Thoracic aorta (tissue), 2 donors: ENCODE results near the gene FPGS. TPM values are rescaled to one million over a fixed set of nuclear protein-coding genes. Genes with fewer than 3 reads are reported as not detected.

ENCODE experiments used
- ATAC-seq: fragments of 150-250 bp; one replicate; pipeline ENCODE4 v1.8.0; 2017; ENCODE audit warnings: low read depth; ENCODE audit not compliant: insufficient number of reproducible peaks, low FRiP score
- DNase-seq: peaks from one replicate; pipeline ENCODE4 v3.0.0-alpha.2; 2020; ENCODE audit warnings: low spot score
- H3K27ac ChIP-seq, 2 donors: fragments of 200-600 bp; sonication (generic); 1 replicate in 1 of 2; 2 replicates in 1 of 2; pipeline ENCODE4 v1.5.1; 2016; ENCODE audit warnings: mild to moderate bottlenecking in 2 of 2, moderate library complexity in 2 of 2
- H3K27me3 ChIP-seq: fragments of 200-600 bp; sonication (generic); replicated peaks from 2 replicates; pipeline ENCODE4 v1.6.0; 2016; ENCODE audit warnings: mild to moderate bottlenecking; ENCODE audit not compliant: insufficient read depth
- H3K36me3 ChIP-seq: fragments of 200-600 bp; sonication (generic); one replicate; pipeline ENCODE4 v1.5.1; 2016
- H3K4me1 ChIP-seq, 2 donors: fragments of 200-600 bp; sonication (generic); 1 replicate in 1 of 2; 2 replicates in 1 of 2; pipeline versions ENCODE4 v1.5.1 to v1.6.0; 2016; ENCODE audit warnings: low read depth in 2 of 2, mild to moderate bottlenecking in 1 of 2; ENCODE audit not compliant: control insufficient read depth in 1 of 2
- H3K4me3 ChIP-seq: fragments of 200-600 bp; sonication (generic); 2 replicates; pipeline ENCODE4 v1.5.1; 2016; ENCODE audit warnings: mild to moderate bottlenecking
- H3K9me3 ChIP-seq: fragments of 200-600 bp; sonication (generic); 2 replicates; pipeline ENCODE4 v1.5.1; 2016
- CTCF ChIP-seq: fragments of 200-600 bp; sonication (generic); IDR thresholded peaks from one replicate; pipeline ENCODE4 v1.5.1; 2019; ENCODE audit warnings: antibody characterized with exemption
- total RNA-seq, 2 donors: library from RNA; depleted of rRNA; stranded (reverse); fragments of >200 nt; gene quantifications; one replicate each; pipeline versions ENCODE4 v1.1.0 to v1.2.3, GENCODE V29; 2016

FPGS gene
- total RNA-seq, 2 donors from 2014 or later = 119 to 136 TPM

DNA sequence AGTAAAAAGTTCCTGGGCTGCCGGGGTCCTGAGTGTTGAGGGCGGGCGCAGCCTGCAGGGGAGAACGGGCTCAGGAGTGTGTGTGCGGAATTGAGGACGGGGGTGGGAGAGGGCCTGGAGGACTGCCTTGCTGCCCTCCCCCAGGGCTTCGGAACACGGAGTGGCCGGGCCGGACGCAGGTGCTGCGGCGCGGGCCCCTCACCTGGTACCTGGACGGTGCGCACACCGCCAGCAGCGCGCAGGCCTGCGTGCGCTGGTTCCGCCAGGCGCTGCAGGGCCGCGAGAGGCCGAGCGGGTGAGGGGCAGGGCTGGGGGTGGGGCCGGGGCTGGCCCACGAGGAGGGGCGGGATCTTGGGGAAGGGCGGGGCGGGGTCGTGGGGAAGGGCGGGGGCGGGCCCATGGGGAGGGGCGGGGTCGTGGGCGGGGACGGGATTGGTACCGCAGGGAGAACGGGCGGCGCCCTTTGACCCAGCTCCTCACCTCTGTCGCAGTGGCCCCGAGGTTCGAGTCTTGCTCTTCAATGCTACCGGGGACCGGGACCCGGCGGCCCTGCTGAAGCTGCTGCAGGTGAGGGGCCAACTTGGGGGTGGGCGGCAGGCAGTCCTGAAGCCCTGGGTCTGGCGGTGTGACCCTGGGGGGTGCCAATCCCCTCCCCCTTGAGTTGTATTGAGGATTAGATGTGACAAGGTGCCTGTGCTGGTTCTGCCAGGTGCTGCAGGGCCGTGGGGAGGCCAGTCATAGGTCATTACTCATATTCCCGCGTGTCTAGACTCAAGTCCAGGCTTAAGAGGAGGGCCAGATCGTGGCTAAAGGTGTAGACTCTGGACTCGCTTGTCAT is 7.1 kb downstream of the FPGS start:
- DNase-seq (no peak), ATAC-seq (no peak)
- TF ChIP-seq CTCF = no peak
- peaks cover 52% of the 10 kb centered on the region for H3K36me3 ChIP-seq
- H3K27ac ChIP-seq = peak overlapping the region in 1 of 2 donors; percentile 2
- H3K4me3 ChIP-seq = no peak overlapping the region
- H3K27me3 ChIP-seq = no peaks in the 10 kb centered on the region
- no peaks in the 10 kb centered on the region for H3K9me3 ChIP-seq
- peaks cover 6 to 20% of the 10 kb centered on the region in 2 donors for H3K4me1 ChIP-seq

DNA sequence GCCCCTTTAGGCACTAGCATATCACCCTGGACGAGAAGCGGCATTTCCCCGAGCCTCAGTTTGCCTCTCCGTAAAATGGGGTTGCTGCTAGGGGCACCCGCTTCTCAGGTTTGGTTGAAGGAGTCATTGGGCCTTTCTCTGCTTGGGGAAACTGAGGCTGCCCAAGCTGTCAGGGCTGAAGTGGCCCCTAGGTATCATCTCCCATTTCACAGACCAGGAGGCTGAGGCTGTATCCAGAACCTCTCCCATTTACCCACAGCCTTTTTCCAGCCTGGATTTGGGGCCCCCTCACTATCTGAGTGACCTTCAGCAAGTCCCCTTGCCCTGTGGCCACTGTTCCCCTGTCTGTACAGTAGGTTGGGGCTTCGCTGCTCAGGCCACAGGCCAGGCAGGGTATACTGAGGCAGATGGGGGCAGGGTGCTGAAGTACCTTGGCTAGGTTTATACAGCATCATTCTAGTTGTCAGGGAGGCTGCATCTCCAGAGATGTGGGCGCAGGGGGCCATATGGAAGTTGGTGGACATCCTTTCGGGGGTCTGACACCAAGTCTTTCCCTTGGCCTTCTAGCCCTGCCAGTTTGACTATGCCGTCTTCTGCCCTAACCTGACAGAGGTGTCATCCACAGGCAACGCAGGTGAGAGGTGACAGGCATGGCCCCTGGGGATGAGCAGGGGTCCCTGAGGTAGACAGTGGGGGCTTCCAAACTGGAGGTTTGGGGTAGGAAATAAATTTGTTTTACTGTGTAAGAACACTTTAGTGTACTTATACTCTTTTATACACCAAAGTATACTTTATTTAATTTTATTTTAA is 7.9 kb downstream of the FPGS start:
- Histone ChIP-seq H3K9me3 (no peaks in the 10 kb centered on the region), H3K4me3 (no peak overlapping the region), H3K4me1 (peaks cover 0 to 14% of the 10 kb centered on the region in 2 donors), H3K27ac (peak overlapping the region in 1 of 2 donors; percentile 2), H3K27me3 (no peaks in the 10 kb centered on the region), H3K36me3 (peaks cover 60% of the 10 kb centered on the region)
- ATAC-seq = no peak
- DNase-seq = no peak
- TF ChIP-seq CTCF = no peak

GRCh38 chr9:127812011-127812410 is 9.3 kb downstream of the FPGS start:
- Histone ChIP-seq H3K27ac (no peak overlapping the region), H3K9me3 (no peaks in the 10 kb centered on the region), H3K4me1 (peaks cover 0 to 7% of the 10 kb centered on the region in 2 donors), H3K4me3 (no peak overlapping the region), H3K36me3 (peaks cover 64% of the 10 kb centered on the region), H3K27me3 (no peaks in the 10 kb centered on the region)
- no peak for TF ChIP-seq CTCF
- ATAC-seq = no peak
- DNase-seq = no peak

GRCh38 chr9:127812936-127813675 is 10.4 kb downstream of the FPGS start:
- Histone ChIP-seq H3K27me3 (no peaks in the 10 kb centered on the region), H3K9me3 (no peaks in the 10 kb centered on the region), H3K27ac (peak overlapping the region in 1 of 2 donors; percentile 22), H3K36me3 (peaks cover 58% of the 10 kb centered on the region), H3K4me1 (peaks cover 0 to 7% of the 10 kb centered on the region in 2 donors), H3K4me3 (no peak overlapping the region)
- DNase-seq = no peak
- no peak for ATAC-seq
- TF ChIP-seq CTCF = no peak
